Skeletal muscle tissue (tissue), 4 donors: ENCODE measurements around the gene HAUS3. TPM values are rescaled to one million over a fixed set of nuclear protein-coding genes. Genes with fewer than 3 reads are reported as not detected.
A peak's percentile ranks its signal among the peaks of the same experiment; 100 is the strongest.

Experiments
- H3K27ac ChIP-seq: one replicate; pipeline ENCODE4 v1.7.0; 2013; ENCODE audit warnings: mild to moderate bottlenecking, low read depth, low read length, inconsistent platforms
- H3K27me3 ChIP-seq, 3 donors: one replicate each; pipeline ENCODE4 v1.7.0; 2013; ENCODE audit warnings: low read length in 3 of 3; ENCODE audit not compliant: control insufficient read depth in 3 of 3, insufficient read depth in 3 of 3
- H3K36me3 ChIP-seq, 3 donors: one replicate each; pipeline ENCODE4 v1.7.0; 2013; ENCODE audit warnings: low read length in 3 of 3; ENCODE audit not compliant: control insufficient read depth in 3 of 3, insufficient read depth in 3 of 3
- H3K4me1 ChIP-seq, 3 donors: one replicate each; pipeline ENCODE4 v1.7.0; 2013; ENCODE audit warnings: low read length in 3 of 3, mild to moderate bottlenecking in 3 of 3; ENCODE audit not compliant: control insufficient read depth in 3 of 3, insufficient read depth in 3 of 3
- H3K4me3 ChIP-seq, 3 donors: one replicate each; pipeline ENCODE4 v1.7.0; 2013; ENCODE audit warnings: low read length in 3 of 3
- H3K9ac ChIP-seq, 3 donors: one replicate each; pipeline ENCODE4 v1.7.0; 2013; ENCODE audit warnings: low read length in 3 of 3, mild to moderate bottlenecking in 3 of 3, moderate library complexity in 2 of 3, low read depth in 1 of 3
- H3K9me3 ChIP-seq, 3 donors: one replicate each; pipeline ENCODE4 v1.7.0; 2013; ENCODE audit warnings: low read length in 3 of 3; ENCODE audit not compliant: control insufficient read depth in 3 of 3
- total RNA-seq: library from RNA; depleted of rRNA; stranded (reverse); fragments of >200 nt; gene quantifications from one replicate; pipeline ENCODE4 v1.2.3, GENCODE V29; 2014
- donor health status: Osteomylitis.

Gene HAUS3
- total RNA-seq, 1 donor from 2014 or later: 6.8 TPM

GRCh38 chr4:2251795-2252529 lies 10.0 kb upstream of the HAUS3 start:
- Histone ChIP-seq H3K27ac (no peak overlapping the region), H3K4me3 (no peak overlapping the region), H3K27me3 (no peaks in the 10 kb centered on the region), H3K4me1 (peaks cover 25 to 36% (median 33%) of the 10 kb centered on the region in 3 donors), H3K9ac (no peak overlapping the region), H3K9me3 (no peaks in the 10 kb centered on the region), H3K36me3 (peaks cover 41 to 61% (median 53%) of the 10 kb centered on the region in 3 donors)

GRCh38 chr4:2251073-2251794 lies 9.3 kb upstream of the HAUS3 start:
- Histone ChIP-seq H3K27ac (no peak overlapping the region), H3K4me1 (peaks cover 18 to 29% (median 26%) of the 10 kb centered on the region in 3 donors), H3K36me3 (peaks cover 43 to 61% (median 53%) of the 10 kb centered on the region in 3 donors)

GRCh38 chr4:2250357-2251072 lies 8.6 kb upstream of the HAUS3 start:
- Histone ChIP-seq H3K27ac (no peak overlapping the region), H3K9me3 (no peaks in the 10 kb centered on the region), H3K4me1 (peaks cover 11 to 28% (median 19%) of the 10 kb centered on the region in 3 donors), H3K4me3 (no peak overlapping the region), H3K36me3 (peaks cover 43 to 61% (median 53%) of the 10 kb centered on the region in 3 donors), H3K9ac (no peak overlapping the region), H3K27me3 (no peaks in the 10 kb centered on the region)

More at GRCh38 chr4:2251073-2251794, 9.3 kb upstream of the HAUS3 start:
- Histone ChIP-seq H3K9ac (no peak overlapping the region), H3K27me3 (no peaks in the 10 kb centered on the region), H3K9me3 (no peaks in the 10 kb centered on the region), H3K4me3 (no peak overlapping the region)

- peaks cover 39 to 57% (median 50%) of the 10 kb centered on the region in 3 donors for H3K36me3 ChIP-seq
- H3K4me1 ChIP-seq: peaks cover 5 to 28% (median 21%) of the 10 kb centered on the region in 3 donors
- no peak overlapping the region for H3K27ac ChIP-seq
- H3K9me3 ChIP-seq: no peaks in the 10 kb centered on the region
- no peak overlapping the region for H3K9ac ChIP-seq
- H3K4me3 ChIP-seq: no peak overlapping the region
- no peaks in the 10 kb centered on the region for H3K27me3 ChIP-seq
Measured at GRCh38 chr4:2249526-2250356, 7.8 kb upstream of the HAUS3 start.

GRCh38 chr4:2248821-2249261 lies 6.9 kb upstream of the HAUS3 start:
- Histone ChIP-seq H3K27ac (no peak overlapping the region), H3K9me3 (no peaks in the 10 kb centered on the region), H3K36me3 (peaks cover 36 to 49% (median 44%) of the 10 kb centered on the region in 3 donors), H3K4me3 (no peak overlapping the region), H3K9ac (no peak overlapping the region), H3K27me3 (no peaks in the 10 kb centered on the region), H3K4me1 (peaks cover 1 to 26% (median 21%) of the 10 kb centered on the region in 3 donors)

- peaks cover 35 to 43% (median 39%) of the 10 kb centered on the region in 3 donors for H3K36me3 ChIP-seq
- no peak overlapping the region for H3K27ac ChIP-seq
- H3K4me1 ChIP-seq: peaks cover 5 to 23% (median 14%) of the 10 kb centered on the region in 3 donors
Measured at GRCh38 chr4:2248044-2248780, 6.3 kb upstream of the HAUS3 start.

GRCh38 chr4:2247128-2248043 lies 5.5 kb upstream of the HAUS3 start:
- H3K4me3 ChIP-seq: no peak overlapping the region
- H3K9ac ChIP-seq: no peak overlapping the region
- peaks cover 32 to 42% (median 34%) of the 10 kb centered on the region in 3 donors for H3K36me3 ChIP-seq
- H3K9me3 ChIP-seq: no peaks in the 10 kb centered on the region
- no peak overlapping the region for H3K27ac ChIP-seq
- H3K27me3 ChIP-seq: no peaks in the 10 kb centered on the region
- peaks cover 5 to 21% (median 11%) of the 10 kb centered on the region in 3 donors for H3K4me1 ChIP-seq

More at GRCh38 chr4:2248044-2248780, 6.3 kb upstream of the HAUS3 start:
- Histone ChIP-seq H3K4me3 (no peak overlapping the region), H3K9me3 (no peaks in the 10 kb centered on the region), H3K9ac (no peak overlapping the region), H3K27me3 (no peaks in the 10 kb centered on the region)

- H3K9me3 ChIP-seq: no peaks in the 10 kb centered on the region
- H3K4me3 ChIP-seq: no peak overlapping the region
Measured at GRCh38 chr4:2246384-2247127, 4.6 kb upstream of the HAUS3 start.

More at GRCh38 chr4:2246384-2247127, 4.6 kb upstream of the HAUS3 start:
- H3K36me3 ChIP-seq: peaks cover 28 to 34% (median 32%) of the 10 kb centered on the region in 3 donors
- H3K9ac ChIP-seq: peak overlapping the region in 1 of 3 donors; percentile 16
- H3K27me3 ChIP-seq: no peaks in the 10 kb centered on the region
- peak overlapping the region; percentile 30 for H3K27ac ChIP-seq
- peaks cover 5 to 23% (median 12%) of the 10 kb centered on the region in 3 donors for H3K4me1 ChIP-seq
